Peyer's patch (tissue), 4 donors: Measurements from ENCODE around the gene TMC1.

Experiments used
- POLR2A ChIP-seq, 2 donors: fragments of 450-650 bp; IDR thresholded peaks; one replicate each; pipeline ENCODE4 v1.5.1; 2017; ENCODE audit warnings: antibody characterized with exemption in 2 of 2, mild to moderate bottlenecking in 2 of 2, moderate library complexity in 2 of 2
- TF ChIP-seq, protein P1 (sequence below), 6 experiments: fragments of 450-650 bp in 4 of 6; fragments of 200-600 bp in 2 of 6; sonication (generic) in 1 of 6; IDR thresholded peaks; one replicate each; pipeline ENCODE4 v1.5.1; 2017 to 2019; ENCODE audit warnings: antibody characterized with exemption in 6 of 6, mild to moderate bottlenecking in 3 of 6, moderate library complexity in 1 of 6

DNA sequence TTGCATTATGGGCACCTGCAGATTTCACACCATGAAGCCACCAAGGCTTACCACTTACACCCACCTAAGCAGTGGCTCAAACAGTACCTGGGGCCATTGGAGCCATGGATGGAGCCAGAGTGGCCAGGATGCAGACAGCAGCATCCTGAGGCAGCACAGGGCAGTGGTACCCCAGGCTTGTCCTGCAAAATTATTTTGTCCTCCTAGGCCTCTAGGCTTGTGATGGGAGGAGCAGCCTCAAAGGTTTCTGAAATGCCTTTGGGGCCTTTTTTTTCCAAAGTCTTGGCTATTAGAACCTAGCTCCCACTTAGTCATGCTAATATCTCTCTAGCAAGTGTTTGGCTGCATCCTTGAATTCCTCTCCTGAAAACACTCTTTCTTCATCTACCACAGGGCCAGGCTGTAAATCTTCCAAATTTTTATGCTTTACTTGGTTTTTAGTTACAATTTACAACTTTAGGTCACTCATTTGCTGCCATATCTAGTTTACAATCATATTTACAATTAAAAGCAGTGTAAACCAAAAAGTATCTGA is 15.7 kb downstream of the TMC1 start:
- TF ChIP-seq, protein P1, sequence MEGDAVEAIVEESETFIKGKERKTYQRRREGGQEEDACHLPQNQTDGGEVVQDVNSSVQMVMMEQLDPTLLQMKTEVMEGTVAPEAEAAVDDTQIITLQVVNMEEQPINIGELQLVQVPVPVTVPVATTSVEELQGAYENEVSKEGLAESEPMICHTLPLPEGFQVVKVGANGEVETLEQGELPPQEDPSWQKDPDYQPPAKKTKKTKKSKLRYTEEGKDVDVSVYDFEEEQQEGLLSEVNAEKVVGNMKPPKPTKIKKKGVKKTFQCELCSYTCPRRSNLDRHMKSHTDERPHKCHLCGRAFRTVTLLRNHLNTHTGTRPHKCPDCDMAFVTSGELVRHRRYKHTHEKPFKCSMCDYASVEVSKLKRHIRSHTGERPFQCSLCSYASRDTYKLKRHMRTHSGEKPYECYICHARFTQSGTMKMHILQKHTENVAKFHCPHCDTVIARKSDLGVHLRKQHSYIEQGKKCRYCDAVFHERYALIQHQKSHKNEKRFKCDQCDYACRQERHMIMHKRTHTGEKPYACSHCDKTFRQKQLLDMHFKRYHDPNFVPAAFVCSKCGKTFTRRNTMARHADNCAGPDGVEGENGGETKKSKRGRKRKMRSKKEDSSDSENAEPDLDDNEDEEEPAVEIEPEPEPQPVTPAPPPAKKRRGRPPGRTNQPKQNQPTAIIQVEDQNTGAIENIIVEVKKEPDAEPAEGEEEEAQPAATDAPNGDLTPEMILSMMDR (IDR thresholded peaks at IDR 0.05) = no peak
- TF ChIP-seq POLR2A (IDR thresholded peaks at IDR 0.05) = no peak
